CD4-positive, alpha-beta T cell treated with Interleukin-2 at 100 ng/mL for 4 hours (primary cell): ENCODE data around the gene MYL11.
"Not testable (repeated sequence)": the region's sequence is repeated elsewhere in the genome, so short reads cannot be mapped to it uniquely, and the experiment has no call there.

Experiments used
- DNase-seq: peaks from one replicate; pipeline ENCODE4 v3.0.0-alpha.2; 2020; ENCODE audit warnings: low spot score

Gene MYL11, protein sequence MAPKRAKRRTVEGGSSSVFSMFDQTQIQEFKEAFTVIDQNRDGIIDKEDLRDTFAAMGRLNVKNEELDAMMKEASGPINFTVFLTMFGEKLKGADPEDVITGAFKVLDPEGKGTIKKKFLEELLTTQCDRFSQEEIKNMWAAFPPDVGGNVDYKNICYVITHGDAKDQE

DNA sequence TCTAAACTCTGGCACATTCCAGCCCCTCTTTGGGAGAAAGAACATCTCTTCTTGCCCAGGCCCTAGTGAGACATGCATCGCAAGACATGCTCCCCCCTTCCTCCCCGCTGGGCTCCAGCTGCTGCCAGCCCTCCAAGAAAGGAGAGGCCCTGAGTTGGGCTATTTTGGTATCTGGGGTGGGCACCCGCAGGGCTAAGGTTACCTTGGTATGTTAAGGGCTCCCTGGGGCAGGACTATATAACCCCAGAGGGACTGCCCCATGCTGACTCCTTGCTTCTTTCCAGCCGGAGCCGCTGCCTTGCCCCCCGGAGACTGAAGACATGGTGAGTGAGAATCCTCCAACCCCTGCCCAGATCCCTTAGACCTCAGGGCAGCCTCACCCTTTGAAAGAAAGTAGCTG lies at the start of gene MYL11:
TSS of gene MYL11 (plus strand) at position 265 of the 400 bp plus-strand sequence. CDS start at position 321, 56 bp downstream.
- DNase-seq, result no peak

DNA sequence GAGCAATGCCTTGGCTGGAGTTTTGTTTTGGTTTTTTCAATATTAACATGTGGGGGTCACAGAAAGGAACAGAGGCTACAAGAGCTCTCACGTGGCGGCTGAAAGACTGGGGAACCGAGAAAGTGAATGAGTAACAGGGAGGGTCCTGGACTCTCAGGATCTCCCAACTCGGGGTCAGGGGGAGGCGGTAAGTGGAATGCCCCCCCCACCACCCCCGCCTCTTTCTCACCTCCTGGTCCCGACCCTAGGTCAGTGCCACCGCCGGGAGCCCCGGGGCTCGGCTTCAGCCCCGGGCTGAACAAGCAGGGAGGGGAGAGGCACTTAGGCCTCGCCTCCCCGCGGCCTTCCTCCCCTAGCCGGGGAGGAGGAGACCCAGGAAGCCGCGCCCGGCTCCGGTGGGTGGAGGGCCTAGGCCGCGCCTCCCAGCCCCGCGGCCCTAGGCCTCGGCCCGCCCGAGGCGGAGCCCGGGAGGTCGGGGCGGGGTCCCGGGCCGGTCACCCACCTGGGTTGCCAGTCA lies 40.1 kb upstream of the MYL11 start:
- DNase-seq, result peak; percentile 86

DNA sequence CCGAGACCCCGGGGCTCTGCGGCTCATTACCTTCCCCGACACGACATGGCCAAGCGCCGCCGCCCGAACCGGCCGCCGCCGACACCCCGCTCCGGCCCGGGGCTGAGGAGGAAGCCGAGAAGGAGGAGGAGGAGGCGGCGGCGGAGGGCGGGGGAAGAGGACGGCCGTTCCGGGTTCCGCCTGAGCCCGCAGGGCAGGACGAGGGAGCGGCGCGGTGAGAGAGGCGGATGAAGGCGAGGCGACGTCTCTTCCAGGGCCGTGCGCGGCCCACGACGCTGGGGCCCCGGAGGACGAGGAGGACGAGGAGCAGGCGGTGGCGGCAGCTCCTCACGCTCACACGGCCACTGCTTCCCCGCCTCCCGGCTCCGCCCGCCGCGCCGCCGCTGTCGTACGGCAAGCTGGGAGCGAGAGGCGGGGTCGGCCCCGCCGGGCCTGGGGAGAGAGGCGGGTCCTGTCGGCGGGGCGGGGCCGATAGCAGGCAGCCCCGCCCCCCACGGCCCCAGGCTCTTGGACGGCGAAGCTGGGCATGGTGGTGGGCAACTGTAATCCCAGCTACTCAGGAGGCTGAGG lies 39.5 kb upstream of the MYL11 start:
- DNase-seq, result peak; percentile 78

DNA sequence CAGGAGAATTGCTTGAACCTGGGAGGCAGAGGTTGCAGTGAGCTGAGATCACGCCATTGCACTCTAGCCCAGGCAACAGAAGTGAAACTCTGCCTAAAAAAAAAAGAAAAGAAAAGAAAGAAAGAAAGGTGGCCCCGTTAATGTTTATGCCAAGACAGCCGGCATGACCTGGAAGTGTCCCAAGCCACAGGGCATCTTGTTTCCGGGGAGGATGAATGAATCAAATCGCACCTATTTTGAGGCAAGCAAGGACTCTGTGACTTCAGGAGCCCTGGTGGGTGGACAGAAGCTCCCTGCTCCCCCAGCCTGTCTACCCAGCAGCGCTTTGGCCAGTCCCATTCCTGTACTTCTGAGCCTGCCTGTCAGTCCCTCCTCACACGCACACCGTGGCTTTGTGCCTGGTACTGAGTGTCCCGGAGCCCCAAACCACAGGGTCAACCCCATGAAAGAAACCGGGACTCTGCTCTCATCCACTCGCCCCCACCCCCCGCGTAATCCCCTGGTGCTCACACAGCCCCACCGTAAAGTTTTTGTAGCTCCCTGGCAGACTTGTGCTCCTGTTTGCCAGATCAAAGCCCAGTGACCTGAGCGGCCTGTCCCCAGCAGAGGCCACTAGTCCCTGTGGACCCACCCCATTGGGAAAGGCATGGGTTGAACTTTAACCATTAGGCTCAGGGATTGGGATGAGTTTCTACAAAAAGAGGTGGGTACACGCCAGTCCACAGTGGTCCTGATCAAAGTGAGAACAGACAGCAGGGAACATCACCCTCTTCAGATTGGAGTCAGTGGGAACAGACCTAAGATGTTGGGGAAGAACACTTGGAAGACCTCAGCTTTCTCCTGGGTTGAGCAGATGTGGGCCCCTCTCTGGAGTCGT lies 38.8 kb upstream of the MYL11 start:
- no peak for DNase-seq

DNA sequence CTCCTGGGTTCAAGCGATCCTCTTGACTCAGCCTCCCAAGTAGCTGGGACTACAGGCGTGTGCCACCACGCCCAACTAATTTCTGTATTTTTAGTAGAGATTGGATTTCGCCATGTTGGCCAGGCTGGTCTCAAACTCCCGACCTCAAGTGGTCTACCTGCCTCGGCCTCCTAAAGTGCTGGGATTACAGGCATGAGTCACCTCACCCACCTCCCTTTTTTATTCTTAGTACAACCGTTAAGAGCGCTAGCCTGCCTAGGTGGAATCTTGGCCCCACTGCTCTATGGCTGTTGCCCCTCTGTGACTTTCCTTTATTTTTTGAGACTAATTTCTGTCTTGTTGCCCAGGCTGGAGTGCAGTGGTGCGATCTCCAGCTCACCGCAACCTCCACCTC lies 36.6 kb upstream of the MYL11 start:
- DNase-seq, result not testable (repeated sequence)

DNA sequence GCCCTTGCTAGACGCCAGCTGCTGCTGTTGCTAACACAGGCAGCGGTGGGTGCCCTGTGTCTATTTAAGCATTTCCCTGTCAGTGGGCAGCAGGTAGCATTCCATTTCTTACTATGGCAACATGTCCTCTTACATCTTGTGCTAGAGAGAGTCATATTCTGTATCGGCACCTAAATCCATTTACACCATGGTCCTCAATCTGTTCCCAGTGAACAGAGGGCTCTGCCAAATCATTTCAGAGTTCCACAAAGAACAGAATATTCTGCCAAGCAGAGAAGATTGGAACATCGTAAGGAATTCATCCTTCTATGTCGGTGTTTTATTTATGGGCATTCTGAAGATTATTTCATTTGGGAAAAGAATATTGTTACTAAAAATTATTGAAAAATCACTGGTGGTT lies 35.9 kb upstream of the MYL11 start:
- not testable (repeated sequence) for DNase-seq

DNA sequence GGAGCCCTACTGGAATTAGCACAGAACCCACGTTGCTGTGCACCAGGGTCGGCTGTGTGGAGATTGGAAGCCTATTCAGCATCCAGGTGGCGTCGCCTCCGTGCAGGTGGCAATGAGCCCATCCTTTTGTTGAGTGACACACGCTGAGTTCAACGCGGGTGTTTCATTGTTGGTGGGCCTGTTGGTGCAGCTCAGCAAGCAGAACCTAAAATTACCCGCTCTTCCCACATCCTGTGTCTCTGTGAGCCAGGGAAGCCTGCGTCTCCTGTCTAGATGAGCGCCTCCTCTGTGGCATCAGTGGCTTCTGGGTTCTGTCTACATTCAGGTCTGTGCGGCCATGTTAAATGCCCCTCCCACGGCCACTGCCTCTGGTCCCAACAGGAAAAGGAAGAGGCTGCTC lies 34.0 kb upstream of the MYL11 start:
- DNase-seq, result no peak

DNA sequence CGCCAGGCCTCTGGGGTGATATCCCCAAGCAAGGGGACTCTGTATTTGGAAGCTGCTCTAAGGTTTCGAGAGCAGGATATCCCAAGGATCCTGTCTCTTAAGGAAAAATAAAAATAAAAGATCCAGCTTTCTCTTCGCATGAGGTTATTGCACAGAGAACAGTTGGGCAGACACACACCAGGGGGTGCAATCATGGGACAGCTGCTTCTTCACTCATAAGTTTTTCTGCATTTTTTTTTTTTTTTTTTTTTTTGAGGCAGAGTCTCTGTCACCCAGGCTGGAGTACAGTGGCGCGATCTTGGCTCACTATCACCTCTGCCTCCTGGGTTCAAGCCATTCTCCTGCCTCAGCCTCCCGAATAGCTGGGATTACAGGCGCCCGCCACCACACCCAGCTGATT lies 32.6 kb upstream of the MYL11 start:
- DNase-seq, result not testable (repeated sequence)

DNA sequence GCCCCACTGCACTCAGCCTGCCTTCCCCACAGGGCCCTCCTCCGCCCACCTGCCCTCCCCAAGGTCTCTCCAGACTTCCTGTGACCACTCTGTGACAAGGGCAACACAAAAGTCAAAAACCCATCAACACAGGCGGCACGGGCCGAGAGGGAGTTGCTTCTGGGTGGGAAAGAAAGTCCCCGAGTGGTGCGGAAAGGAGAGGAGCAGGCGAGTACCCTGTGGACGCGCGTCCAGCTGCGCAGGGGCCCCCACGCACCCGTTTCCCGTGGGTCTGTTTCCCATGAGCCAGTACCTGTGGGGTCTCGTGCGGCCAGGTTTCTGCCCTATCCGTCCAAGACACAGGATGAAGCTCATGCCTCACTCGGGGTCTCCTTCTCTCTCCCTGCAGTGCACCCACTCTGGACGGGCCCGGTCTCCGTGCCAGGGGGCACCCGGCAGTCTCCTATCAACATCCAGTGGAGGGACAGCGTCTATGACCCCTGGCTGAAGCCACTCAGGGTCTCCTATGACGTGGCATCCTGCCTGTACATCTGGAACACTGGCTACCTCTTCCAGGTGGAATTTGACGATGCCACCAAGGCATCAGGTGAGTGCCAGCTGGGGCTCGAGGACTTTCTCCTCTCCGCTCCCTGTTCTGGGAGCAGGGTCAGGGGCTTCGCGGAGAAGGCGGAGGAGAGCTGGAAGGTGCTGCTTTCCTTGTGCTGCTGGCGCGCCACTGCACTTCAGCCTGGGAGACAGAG lies 31.7 kb upstream of the MYL11 start:
- no peak for DNase-seq

DNA sequence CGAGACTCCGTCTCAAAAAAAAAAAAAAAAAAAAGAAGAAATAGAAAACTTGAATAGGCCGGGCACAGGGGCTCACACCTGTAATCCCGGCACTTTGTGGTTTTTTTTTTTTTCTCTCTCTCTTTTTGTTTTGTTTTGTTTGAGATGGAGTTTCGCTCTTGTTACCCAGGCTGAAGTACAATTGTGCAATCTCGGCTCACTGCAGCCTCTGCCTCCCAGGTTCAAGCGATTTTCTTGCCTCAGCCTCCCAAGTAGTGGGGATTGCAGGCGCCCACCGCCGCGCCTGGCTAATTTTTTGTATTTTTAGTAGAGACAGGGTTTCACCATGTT lies 31.1 kb upstream of the MYL11 start:
- DNase-seq, result not testable (repeated sequence)

DNA sequence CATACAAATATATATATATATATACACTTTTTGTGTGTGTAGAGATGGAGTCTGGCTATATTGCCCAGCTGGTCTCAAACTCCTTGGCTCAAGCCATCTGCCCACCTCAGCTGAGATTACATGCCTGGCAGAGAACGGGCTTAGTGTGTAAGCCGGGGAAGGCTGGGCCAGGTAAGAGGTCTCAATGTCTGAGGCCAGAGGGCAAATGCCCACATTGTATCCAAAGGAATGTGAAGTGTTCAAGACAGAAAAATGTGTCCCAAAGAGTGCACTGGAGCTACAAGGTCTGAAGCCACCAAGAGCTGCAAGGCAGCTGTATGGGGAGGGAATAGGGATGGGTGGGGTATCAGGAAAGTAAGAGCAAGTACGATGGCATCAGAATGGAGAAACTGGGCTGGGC lies 28.3 kb upstream of the MYL11 start:
- no peak for DNase-seq

DNA sequence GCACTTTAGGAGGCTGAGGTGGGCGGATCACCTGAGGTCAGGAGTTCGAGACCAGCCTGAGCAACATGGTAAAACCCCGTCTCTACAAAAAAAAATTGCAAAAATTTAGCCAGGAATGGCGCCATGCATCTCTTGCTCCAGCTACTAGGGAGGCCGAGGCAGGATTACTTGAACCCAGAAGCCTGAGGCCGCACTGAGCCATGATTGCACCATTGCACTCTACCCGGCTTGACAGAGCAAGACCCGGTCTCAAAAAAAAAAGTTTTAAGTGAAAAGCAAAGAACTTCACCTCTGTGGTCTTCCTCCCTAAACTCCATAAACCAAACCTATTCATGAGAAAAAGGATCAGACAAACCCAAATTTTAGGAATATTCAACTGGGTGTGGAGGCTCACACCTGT lies 26.5 kb upstream of the MYL11 start:
- DNase-seq, result no peak

DNA sequence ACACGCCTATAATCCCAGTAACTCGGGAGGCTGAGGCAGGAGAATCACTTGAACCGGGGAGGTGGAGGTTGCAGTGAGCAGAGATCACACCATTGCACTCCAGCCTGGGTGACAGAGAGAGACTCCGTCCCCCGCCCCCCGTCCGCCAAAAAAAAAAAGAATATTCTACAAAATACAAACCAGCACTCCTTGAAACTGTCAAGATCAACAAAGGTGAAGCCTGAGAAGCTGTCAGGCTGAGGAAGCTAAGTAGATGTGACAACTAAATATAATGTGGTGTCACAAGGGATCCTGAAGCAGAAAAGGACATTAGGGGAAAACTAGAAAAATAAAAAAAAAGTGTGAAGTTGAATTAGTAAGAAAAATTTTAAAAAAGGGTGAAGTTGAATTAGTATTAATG lies 25.7 kb upstream of the MYL11 start:
- DNase-seq, result no peak

DNA sequence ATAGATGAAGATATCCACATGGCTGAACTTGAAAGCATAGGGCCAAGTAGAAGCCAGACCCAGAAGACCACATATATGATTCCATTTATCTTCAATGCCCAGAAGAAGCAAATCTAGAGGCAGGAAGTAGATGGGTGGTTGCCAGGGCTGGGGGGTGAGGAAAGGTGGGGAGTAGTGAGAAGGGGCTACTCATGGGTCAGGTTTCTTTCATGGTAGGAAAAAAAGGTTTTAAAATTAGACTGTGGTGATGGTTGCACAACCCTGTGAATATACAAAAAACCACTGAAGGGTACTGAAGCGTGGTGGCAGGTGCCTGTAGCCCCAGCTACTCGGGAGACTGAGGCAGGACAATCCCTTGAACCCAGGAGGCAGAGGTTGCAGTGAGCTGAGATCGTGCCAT lies 24.9 kb upstream of the MYL11 start:
- no peak for DNase-seq

DNA sequence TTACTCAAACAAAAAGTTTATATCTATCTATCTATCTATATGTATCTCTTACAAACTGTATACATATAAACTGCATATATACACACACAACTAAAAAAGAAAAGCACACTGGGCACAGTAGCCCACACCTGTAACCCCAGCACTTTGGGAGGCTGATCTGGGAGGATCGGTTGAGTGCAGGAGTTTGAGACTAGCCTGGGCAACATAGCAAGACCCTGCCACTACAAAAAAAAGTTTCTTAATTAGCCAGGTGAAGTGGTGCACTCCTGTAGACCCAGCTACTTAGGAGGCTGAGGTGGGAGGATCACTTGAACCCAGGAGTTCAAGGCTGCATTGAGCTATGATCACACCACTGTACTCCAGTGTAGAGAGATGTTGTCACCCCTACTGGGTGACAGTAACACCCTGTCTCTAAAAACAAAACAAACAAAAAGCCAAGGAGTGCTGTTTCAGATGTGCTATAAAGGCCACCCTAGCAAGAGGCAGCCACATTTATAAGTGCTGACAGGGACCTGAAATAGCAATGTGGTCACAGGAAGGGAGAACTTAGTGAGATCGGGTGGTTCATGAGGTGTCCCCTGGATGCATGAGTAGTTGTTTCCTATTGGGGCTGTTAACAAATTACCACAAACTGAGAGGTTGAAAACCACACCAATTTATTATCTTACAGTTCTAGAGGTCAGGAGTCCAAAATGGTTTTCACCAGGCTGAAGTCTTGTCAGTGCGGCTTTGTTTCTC lies 24.3 kb upstream of the MYL11 start:
- DNase-seq, result peak; percentile 52

DNA sequence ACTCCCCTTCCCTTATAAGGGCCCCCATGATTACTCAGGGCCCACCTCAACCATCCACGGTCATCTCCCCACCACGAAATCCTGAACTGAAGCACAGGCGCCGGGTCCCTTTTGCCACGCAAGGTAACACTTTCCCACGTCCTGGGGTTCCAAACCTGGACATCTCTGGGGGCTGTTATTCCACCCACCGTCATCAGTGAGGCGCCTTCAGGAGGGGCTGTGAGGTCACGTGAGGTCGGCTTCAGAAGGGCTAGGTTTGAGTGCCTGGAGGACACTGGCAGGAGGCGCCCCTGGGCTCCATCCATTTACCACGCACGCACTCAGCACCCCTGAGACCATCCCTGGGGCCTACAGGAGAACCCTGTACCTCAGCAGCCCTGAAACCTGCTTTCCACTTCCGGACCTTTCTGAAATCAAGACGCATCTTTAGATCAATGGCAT lies 23.6 kb upstream of the MYL11 start:
- no peak for DNase-seq

DNA sequence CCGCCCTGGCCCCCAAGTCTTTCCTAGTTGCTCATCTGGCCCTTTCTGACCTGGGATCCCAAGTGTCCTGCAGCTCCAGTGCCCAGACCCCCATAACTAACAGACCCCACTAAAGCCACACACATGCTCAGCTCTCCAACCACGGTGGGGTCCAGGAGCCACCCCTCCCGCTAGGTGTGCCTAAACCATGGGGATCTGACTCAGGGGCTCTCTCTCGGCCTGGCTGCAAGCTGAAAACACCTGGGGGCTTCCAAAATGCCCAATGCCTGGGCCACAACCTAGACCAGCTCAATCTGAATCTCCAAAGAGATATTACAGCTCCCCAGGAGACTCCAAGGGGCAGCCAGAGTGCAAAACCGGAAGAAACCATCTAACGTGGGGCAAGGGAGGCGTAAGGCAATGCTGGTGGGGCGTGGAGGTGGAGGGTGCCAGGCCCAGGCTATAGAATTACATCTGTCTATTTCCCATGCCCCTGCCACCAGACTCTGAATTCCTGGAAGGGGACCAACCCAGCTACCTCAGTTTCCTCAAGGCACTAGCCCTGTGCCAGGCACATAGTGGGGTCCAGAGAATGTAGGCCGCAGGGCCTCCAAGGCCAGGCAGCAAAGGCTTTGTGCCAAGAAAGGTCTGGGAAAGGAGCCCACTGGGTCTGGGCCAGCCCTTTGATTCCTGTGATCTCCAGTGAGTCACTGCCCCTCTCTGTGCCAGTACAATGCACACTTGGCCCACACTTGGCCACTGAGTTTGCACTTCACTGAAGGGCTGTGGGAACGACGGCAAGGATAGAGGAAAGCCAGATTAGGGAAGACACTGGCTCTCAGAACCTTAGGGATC lies 22.8 kb upstream of the MYL11 start:
- DNase-seq, result no peak

DNA sequence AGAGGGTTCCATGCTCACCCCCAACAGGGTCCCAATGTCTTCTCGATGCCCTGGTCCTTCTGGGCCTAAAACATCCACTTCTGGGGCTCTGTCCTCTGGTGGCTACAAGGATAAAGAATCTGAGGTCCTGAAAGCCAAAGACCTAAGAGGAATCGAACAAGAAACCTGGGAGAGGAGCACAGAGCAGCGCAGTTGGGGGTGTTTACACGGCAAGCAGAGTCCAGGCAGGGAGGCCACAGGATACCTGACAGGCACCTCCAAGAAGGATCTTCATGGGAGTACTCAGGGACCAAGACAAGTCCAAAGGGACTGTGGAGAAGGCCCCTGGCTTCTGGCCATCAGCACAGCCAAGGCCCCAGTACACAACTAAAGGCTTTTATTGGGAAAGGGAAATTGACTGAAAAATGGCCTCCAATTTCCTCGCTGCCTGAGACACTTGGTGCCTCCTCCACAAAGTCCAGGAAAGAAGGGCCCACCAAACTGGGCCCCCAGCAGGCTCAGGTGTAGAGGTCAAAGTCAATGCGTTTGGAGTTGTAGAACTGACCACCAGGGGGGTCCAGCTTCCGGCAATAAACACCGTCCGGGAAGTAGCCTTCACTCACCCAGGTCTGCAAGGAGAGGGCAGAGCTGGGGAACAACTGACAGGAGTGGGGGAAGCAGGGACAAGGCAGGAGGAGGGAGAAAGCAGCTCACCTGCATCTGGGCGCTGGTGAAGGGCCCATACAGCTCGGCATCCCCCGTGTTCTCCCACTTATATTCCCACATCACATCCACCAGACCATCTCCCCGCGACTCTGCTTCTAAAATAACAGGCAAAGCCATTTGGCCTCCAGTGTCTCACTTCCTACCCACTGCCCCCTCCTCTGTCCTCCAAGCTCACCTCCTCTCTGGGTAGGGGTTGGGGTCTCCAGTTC lies 21.9 kb upstream of the MYL11 start:
- DNase-seq, result no peak

DNA sequence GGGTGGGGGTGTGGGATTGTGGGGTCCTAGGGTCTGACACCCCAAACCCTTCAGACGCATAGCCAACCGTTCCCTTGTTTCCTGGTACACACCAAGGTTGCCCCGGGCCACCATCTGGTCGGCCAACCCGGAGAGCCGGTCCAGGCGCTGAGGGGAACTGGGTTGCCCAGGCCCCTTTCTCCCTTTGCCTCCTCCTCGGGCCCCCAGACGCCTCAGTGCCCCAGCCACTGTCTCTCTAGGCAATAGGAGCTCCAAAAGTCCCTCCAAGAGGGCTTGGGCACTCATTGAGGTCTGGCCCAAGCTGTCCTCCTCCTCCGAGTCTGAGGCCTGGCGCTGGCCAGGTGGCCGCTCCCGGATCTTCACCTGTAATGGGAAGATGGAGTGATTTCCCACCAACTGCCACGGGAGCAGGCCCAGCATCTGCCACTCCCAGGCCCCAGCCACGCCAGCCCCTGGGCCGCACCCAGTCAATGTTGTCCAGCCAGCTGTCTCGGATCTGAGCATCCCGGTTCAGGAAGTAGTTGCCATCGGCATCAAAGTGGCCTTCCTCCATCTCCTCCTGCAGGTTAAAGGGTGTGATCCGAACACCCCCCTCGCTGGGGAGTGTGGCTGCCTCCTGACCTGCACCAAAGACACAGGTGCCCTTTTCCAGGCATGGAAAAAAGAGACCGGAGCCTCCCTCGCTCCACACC lies 21.0 kb upstream of the MYL11 start:
- no peak for DNase-seq
